Activated CD4-positive, alpha-beta T cell treated with anti-CD3 and anti-CD28 coated beads, Interleukin-2, amount 10 ng/mL, durations not matched to agents 24 days and 14 days (primary cell): Measurements from ENCODE around the gene IL1RAPL2. TPM values are rescaled to one million over a fixed set of nuclear protein-coding genes. Genes with fewer than 3 reads are reported as not detected.
"Not testable (repeated sequence)": the region's sequence is repeated elsewhere in the genome, so short reads cannot be mapped to it uniquely, and the experiment has no call there.

Experiments
- DNase-seq: peaks from one replicate; pipeline ENCODE4 v3.0.0; 2022
- H3K27ac Mint-ChIP-seq: one replicate; pipeline ENCODE4 v1.8.0; 2022; ENCODE audit warnings: mild to moderate bottlenecking, mixed read lengths
- H3K27me3 Mint-ChIP-seq: one replicate; pipeline ENCODE4 v1.8.0; 2022; ENCODE audit warnings: mixed read lengths
- H3K36me3 Mint-ChIP-seq: one replicate; pipeline ENCODE4 v1.8.0; 2022; ENCODE audit warnings: low read depth, mild to moderate bottlenecking, mixed read lengths
- H3K4me1 Mint-ChIP-seq: one replicate; pipeline ENCODE4 v1.8.0; 2021; ENCODE audit warnings: mixed read lengths
- H3K4me3 Mint-ChIP-seq: one replicate; pipeline ENCODE4 v1.8.0; 2022; ENCODE audit warnings: mild to moderate bottlenecking, moderate library complexity, mixed read lengths
- H3K9me3 Mint-ChIP-seq: one replicate; pipeline ENCODE4 v1.8.0; 2021; ENCODE audit warnings: mixed read lengths
- intact Hi-C: fragments of 100-400 bp; cut with micrococcal nuclease; formaldehyde crosslinking; loops from one replicate; pipeline ENCODE4 v1.15.1; 2023
- total RNA-seq: library from RNA; stranded (reverse); gene quantifications from 2 replicates; pipeline ENCODE4 v1.2.3, GENCODE V29; 2022

The IL1RAPL2 gene
- total RNA-seq, 1 donor from 2014 or later: not detected

DNA sequence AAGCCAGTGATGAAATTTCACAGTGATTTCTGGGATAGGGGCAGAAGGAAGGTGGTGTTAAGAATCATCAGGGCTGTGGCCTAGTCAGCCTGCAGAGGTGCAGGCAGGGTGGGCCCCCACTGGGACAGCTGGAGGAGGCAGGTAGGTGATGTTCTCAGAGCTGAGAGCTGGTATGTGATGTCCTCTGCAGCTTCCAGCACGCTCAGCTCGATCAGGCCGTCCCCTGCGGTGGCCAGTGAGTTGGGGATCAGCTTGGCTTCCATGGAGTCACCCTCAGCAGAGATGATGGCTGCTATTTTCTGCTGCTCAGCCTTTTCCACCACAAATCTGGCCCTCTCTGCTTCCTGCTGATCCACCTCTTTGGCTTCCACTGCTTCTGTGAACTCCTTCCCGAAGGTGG lies 81.1 kb downstream of the IL1RAPL2 start:
- Mint-ChIP-seq H3K9me3 (no peaks in the 10 kb centered on the region), H3K27ac (no peak overlapping the region), H3K4me1 (no peaks in the 10 kb centered on the region), H3K36me3 (no peaks in the 10 kb centered on the region), H3K27me3 (no peaks in the 10 kb centered on the region), H3K4me3 (no peak overlapping the region)
- intact Hi-C loops: no loop called here
- no peak for DNase-seq

DNA sequence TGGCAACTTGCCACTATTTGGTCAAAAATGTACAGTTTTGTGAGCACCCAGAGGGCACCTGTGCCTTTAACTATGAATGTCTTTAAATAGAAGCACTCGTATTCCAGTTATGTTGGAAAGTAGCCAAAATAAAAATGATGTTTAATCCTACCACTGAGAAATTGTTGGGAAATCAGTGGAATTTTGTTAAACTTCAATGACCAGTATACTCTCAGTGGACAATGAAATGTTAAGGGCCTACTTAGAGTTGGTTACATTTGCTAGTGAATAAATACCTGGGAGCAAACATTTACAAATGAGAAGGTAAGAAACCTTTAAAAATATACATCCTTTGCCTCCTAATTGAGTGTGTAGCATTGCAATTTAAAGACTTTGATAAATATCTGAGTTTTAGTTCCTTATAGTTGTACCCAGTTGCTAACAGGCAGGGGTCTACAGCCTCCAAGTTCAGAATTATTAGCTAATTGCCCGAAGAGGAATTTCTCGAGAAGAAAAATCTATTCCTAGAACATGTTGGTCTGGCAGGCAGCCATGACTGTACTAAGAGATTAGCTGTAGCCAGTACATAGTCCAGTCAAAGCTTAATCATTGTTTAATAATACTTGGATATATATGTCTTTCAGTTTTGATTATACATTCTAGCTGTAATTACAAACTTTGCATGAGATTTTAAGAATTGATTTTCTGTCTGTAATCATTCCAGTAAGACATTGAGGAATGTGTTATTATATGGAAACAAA lies 93.2 kb downstream of the IL1RAPL2 start:
- H3K9me3 Mint-ChIP-seq: no peaks in the 10 kb centered on the region
- H3K4me1 Mint-ChIP-seq: no peaks in the 10 kb centered on the region
- no peaks in the 10 kb centered on the region for H3K27me3 Mint-ChIP-seq
- no peaks in the 10 kb centered on the region for H3K36me3 Mint-ChIP-seq
- intact Hi-C loops: no loop called here
- no peak overlapping the region for H3K4me3 Mint-ChIP-seq
- no peak for DNase-seq
- H3K27ac Mint-ChIP-seq: no peak overlapping the region

DNA sequence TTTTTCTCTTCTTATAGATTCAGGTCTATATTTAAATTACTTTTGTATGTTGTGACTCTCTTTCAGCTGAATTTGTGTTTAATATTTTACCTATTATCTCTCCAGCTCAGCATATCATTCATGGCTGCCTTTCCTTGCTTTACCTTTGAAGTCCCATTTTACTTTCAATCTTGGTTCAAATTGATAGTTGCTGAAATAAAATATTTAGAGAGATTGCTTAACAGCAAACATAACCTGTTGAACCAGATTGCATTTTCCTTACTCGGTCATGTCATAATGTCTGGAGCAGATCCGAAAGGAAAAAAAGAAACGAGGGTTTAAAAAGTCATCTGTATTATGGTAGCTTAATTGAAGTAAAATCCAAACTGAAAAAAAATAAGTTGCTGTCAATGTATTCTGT lies 94.1 kb downstream of the IL1RAPL2 start:
- no peak overlapping the region for H3K27ac Mint-ChIP-seq
- H3K36me3 Mint-ChIP-seq: no peaks in the 10 kb centered on the region
- DNase-seq: no peak
- H3K4me1 Mint-ChIP-seq: no peaks in the 10 kb centered on the region
- no peaks in the 10 kb centered on the region for H3K9me3 Mint-ChIP-seq
- intact Hi-C loops: no loop called here
- no peak overlapping the region for H3K4me3 Mint-ChIP-seq
- no peaks in the 10 kb centered on the region for H3K27me3 Mint-ChIP-seq

DNA sequence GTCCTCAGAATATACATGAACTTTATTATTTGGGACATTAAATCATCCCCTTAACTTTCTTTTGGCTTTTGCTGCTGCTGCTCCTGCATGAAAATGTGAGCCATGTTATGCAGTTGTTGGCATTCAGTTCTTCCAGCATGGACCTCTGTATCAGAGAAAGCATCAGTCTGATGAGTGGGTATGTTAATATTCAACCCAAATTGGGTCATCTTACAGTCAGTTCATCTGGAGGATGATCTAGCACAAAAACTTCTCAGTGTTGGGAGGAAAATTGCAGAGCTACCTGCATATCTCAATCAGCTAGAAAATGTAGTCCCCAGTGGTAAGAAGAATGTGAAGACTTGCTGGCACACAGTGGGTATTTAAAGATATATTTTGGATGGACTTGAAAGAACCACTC lies 96.7 kb downstream of the IL1RAPL2 start:
- H3K27me3 Mint-ChIP-seq: no peaks in the 10 kb centered on the region
- H3K9me3 Mint-ChIP-seq: no peaks in the 10 kb centered on the region
- DNase-seq: no peak
- H3K36me3 Mint-ChIP-seq: no peaks in the 10 kb centered on the region
- no peak overlapping the region for H3K4me3 Mint-ChIP-seq
- H3K4me1 Mint-ChIP-seq: no peaks in the 10 kb centered on the region
- intact Hi-C loops: no loop called here
- no peak overlapping the region for H3K27ac Mint-ChIP-seq

DNA sequence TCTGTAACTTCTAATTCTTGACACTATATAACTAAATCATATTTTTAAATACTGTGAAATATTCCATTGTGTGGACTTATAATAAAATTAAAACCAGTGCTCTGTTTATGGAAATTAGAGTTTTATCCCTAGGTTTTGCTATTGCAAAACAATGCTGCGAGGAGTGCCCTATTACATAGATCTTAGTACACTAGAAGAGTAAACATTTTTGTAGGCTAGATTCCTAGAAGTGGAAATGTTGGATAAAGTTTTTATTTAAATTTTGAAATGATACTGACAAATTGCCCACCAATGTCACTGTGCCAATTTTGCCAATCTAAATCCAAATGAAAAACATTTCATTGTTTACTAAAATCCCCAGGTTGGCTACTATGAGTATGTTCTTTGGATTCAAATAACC lies 99.7 kb downstream of the IL1RAPL2 start:
- no peaks in the 10 kb centered on the region for H3K36me3 Mint-ChIP-seq
- H3K4me3 Mint-ChIP-seq: no peak overlapping the region
- no peaks in the 10 kb centered on the region for H3K9me3 Mint-ChIP-seq
- no peaks in the 10 kb centered on the region for H3K4me1 Mint-ChIP-seq
- no peak overlapping the region for H3K27ac Mint-ChIP-seq
- no peak for DNase-seq
- intact Hi-C loops: no loop called here
- no peaks in the 10 kb centered on the region for H3K27me3 Mint-ChIP-seq

DNA sequence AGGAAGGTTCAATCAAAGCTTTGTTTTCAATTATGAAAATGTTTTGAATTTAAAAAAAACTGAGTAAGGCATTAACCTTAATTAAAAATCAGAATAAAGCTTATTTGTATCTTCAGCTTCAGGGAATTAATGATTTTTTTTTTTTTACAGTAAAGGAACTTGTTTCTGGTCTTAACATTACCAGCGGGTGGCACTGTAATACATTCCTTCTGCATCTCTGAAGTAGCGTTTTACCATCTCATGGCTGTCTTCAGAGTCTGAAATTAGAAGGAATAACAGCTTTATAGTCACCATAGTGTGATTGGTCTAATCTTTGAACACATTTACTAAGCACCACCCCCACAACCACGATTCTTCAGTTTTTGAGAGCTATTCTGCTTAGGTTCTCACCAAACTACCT lies 102.6 kb downstream of the IL1RAPL2 start:
- H3K27me3 Mint-ChIP-seq: no peaks in the 10 kb centered on the region
- H3K4me3 Mint-ChIP-seq: no peak overlapping the region
- H3K4me1 Mint-ChIP-seq: no peaks in the 10 kb centered on the region
- H3K36me3 Mint-ChIP-seq: no peaks in the 10 kb centered on the region
- no peak overlapping the region for H3K27ac Mint-ChIP-seq
- H3K9me3 Mint-ChIP-seq: no peaks in the 10 kb centered on the region
- intact Hi-C loops: no loop called here
- no peak for DNase-seq

DNA sequence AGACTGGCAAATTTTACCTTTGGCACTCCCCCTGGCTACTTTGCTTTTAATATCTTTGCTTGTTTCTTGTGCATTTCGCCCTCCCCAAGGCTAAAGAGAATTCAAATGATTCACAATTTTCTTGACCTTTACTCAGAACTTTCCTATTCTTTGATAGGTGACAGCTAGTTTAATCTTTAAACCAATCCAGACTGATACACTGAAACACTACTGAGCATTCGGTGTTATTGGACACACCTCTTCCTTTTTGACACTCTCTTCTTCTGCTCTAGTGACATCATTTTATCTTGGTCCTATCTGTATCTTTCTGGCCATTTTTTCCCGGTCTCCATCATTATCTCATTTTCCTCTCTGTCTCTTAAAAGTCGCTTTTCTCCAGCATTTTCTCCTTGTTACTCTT lies 103.1 kb downstream of the IL1RAPL2 start:
- Mint-ChIP-seq H3K9me3 (no peaks in the 10 kb centered on the region), H3K27ac (no peak overlapping the region), H3K4me3 (no peak overlapping the region), H3K4me1 (no peaks in the 10 kb centered on the region), H3K36me3 (no peaks in the 10 kb centered on the region), H3K27me3 (no peaks in the 10 kb centered on the region)
- no peak for DNase-seq
- intact Hi-C loops: no loop called here

DNA sequence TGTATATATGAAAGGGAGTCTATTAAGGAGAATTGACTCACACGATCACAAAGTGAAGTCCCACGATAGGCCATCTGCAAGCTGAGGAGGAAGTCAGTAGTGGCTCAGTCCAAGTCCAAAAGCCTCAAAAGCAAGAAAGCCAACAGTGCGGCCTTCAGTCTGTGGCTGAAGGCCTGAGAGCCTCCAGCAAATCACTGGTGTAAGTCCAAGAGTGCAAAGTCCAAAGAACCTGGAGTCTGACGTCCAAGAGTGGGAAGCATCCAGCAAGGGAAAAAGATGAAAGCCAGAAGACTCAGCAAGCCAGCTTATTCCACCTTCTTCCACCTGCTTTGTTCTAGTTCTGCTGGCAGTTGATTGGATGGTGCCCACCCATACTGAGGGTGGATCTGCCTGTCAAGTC lies 104.1 kb downstream of the IL1RAPL2 start:
- no peak overlapping the region for H3K4me3 Mint-ChIP-seq
- intact Hi-C loops: no loop called here
- no peaks in the 10 kb centered on the region for H3K4me1 Mint-ChIP-seq
- H3K27me3 Mint-ChIP-seq: no peaks in the 10 kb centered on the region
- H3K36me3 Mint-ChIP-seq: no peaks in the 10 kb centered on the region
- DNase-seq: no peak
- H3K9me3 Mint-ChIP-seq: no peaks in the 10 kb centered on the region
- no peak overlapping the region for H3K27ac Mint-ChIP-seq

DNA sequence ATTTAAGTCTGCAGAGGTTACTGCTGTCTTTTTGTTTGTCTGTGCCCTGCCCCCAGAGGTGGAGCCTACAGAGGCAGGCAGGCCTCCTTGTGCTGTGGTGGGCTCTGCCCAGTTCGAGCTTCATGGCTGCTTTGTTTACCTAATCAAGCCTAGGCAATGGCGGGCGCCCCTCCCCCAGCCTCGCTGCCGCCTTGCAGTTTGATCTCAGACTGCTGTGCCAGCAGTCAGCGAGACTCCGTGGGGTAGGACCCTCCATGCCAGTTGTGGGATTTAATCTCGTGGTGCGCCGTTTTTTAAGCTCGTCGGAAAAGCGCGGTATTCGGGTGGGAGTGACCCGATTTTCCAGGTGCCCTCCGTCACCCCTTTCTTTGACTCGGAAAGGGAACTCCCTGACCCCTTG lies 111.5 kb downstream of the IL1RAPL2 start:
- DNase-seq: not testable (repeated sequence)

DNA sequence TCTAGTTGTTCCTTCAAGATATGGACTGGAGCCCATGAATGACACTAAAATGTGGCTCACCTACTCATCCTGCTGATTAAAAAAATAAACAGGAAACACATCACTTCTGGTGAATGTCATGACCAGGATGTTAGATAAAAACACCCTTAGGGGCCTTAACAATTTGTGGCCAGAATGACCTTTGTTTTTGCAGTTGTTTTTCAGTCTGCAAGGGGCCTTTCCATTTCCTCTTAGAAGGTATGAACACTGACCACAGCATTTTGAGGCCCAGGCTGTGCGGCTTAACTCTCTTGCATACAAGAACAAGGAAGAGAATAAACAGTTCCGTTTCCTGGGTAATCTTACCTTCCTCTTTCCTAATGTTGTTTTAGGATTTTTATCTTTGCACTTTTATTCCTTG lies 113.2 kb downstream of the IL1RAPL2 start:
- intact Hi-C loops: no loop called here
- Mint-ChIP-seq H3K4me3 (no peak overlapping the region), H3K27me3 (no peaks in the 10 kb centered on the region), H3K4me1 (no peaks in the 10 kb centered on the region), H3K27ac (no peak overlapping the region), H3K9me3 (no peaks in the 10 kb centered on the region), H3K36me3 (no peaks in the 10 kb centered on the region)
- no peak for DNase-seq

More for the DNA sequence above, 111.5 kb downstream of the IL1RAPL2 start:
- H3K27ac Mint-ChIP-seq, H3K4me1 Mint-ChIP-seq, H3K9me3 Mint-ChIP-seq, intact Hi-C loops, H3K36me3 Mint-ChIP-seq, H3K4me3 Mint-ChIP-seq, H3K27me3 Mint-ChIP-seq: not testable (repeated sequence)

DNA sequence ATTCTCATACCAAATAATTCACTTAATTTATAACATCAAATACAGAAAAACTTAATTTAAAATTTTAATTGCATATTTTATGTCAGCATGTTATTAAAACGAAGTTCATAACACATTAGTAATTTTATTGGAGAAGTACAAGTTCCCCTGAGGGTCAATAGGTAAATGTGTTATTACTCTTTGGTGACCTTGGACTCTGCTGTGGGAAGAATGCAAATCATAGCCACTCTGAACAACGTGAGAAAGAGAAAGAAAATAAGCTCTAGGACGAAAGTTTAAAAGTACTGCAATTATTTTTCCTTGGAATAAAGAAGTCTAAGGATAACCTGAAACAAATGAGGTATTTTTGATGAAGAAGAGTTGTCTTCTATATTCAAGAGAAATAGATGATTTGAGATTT lies 115.2 kb downstream of the IL1RAPL2 start:
- Mint-ChIP-seq H3K4me3 (no peak overlapping the region), H3K36me3 (no peaks in the 10 kb centered on the region), H3K4me1 (no peaks in the 10 kb centered on the region), H3K9me3 (no peaks in the 10 kb centered on the region), H3K27ac (no peak overlapping the region), H3K27me3 (no peaks in the 10 kb centered on the region)
- no peak for DNase-seq
- intact Hi-C loops: no loop called here

DNA sequence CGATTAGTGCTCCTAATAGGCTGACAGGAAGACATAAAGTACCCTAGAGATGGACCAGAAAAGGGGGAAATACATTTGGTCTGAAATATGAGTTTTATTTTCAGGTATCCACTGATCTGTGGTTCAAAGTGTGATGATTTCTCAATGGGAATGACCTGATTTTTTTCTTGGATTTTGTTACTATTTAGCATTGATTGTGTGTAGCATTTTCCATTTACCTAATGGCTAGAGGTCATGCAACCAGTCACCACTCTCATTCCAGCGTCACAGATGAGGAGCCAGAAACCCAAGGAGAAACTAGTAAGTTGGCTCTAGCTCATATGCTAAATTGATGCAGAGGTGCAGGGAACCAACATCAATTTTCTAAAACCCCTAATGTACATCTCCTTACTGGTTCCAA lies 118.1 kb downstream of the IL1RAPL2 start:
- intact Hi-C loops: no loop called here
- DNase-seq: no peak
- Mint-ChIP-seq H3K27ac (no peak overlapping the region), H3K4me3 (no peak overlapping the region), H3K36me3 (no peaks in the 10 kb centered on the region), H3K4me1 (no peaks in the 10 kb centered on the region), H3K9me3 (no peaks in the 10 kb centered on the region), H3K27me3 (no peaks in the 10 kb centered on the region)

DNA sequence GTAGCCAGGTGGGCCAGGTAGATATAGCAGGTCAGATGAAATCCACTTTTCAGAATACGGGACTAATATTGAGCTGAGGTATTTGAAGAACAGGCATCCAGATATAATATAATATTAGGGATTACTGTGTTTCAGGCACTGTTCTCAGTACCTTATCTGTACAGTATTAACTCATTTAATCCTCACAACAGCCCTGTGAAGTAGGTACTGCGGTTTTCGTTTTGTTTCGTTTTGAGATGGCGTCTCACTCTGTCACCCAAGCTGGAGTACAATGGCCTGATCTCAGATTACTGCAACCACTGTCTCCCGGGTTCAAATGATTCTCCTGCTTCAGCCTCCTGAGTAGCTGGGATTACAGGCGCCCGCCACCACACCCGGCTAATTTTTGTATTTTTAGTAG lies 129.6 kb downstream of the IL1RAPL2 start:
- no peak overlapping the region for H3K4me3 Mint-ChIP-seq
- H3K4me1 Mint-ChIP-seq: no peaks in the 10 kb centered on the region
- H3K9me3 Mint-ChIP-seq: no peaks in the 10 kb centered on the region
- intact Hi-C loops: no loop called here
- H3K27ac Mint-ChIP-seq: no peak overlapping the region
- DNase-seq: no peak
- H3K36me3 Mint-ChIP-seq: no peaks in the 10 kb centered on the region
- H3K27me3 Mint-ChIP-seq: no peaks in the 10 kb centered on the region

DNA sequence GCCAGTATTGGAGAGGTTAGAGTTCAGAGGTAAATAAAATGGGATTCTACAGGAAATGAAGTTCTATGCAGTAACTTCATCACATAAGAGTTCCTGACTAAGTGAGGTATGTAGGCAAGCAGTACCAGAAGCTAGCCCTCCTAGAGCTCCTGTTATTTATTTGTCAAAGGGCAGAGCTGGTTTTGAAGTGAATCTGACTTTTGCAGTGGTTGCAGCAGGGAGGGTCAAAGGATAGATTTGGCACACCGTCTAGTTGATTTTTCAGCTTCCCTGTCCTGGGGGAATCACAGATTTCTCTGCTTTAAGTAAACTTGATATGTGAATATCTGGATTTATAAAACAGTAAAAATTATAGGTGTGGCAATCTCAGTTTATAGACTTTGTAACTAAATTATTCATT lies 130.7 kb downstream of the IL1RAPL2 start:
- H3K4me1 Mint-ChIP-seq: no peaks in the 10 kb centered on the region
- H3K27me3 Mint-ChIP-seq: no peaks in the 10 kb centered on the region
- H3K9me3 Mint-ChIP-seq: no peaks in the 10 kb centered on the region
- no peak overlapping the region for H3K27ac Mint-ChIP-seq
- DNase-seq: no peak
- intact Hi-C loops: no loop called here
- H3K36me3 Mint-ChIP-seq: no peaks in the 10 kb centered on the region
- no peak overlapping the region for H3K4me3 Mint-ChIP-seq

DNA sequence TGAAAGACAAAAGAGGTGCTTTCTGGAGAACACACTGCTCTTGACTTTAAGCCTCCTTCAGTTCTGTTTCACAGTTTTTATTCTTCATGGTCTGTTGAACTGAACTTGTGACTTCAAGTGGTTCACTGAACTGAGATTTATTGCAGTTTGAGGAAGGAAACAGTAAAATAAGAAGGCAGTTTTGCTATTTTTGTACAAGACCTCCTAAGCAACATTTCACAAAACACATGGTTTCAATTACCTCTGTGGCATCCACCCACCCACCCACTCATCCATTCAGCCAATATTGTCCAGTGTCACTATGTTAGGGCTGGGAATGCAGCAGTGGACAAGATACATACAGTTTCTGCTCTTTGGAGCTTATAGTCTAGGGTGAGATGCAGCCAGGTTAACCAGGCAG lies 131.3 kb downstream of the IL1RAPL2 start:
- H3K27me3 Mint-ChIP-seq: no peaks in the 10 kb centered on the region
- no peak for DNase-seq
- intact Hi-C loops: no loop called here
- no peak overlapping the region for H3K27ac Mint-ChIP-seq
- no peak overlapping the region for H3K4me3 Mint-ChIP-seq
- H3K9me3 Mint-ChIP-seq: no peaks in the 10 kb centered on the region
- H3K4me1 Mint-ChIP-seq: no peaks in the 10 kb centered on the region
- no peaks in the 10 kb centered on the region for H3K36me3 Mint-ChIP-seq
